ENCODE data around the gene SLC25A25. TPM values are rescaled to one million over a fixed set of nuclear protein-coding genes. Genes with fewer than 3 reads are reported as not detected.

Gene SLC25A25
- total and polyA plus RNA-seq, 2 of the 8 experiments (the other 6 are each of a cell fraction or from before 2014, with no cell fraction given), result 6.5 to 18.5 TPM

GRCh38 chr9:128021098-128021497 is 46.9 kb upstream of the SLC25A25 start (continued):
- TF ChIP-seq BACH1 (IDR thresholded peaks at IDR 0.05; ENCODE audit: low read length) (no peak), SIX5 (IDR thresholded peaks at IDR 0.05; ENCODE audit: low read depth, low read length) (no peak)
